Ovary (tissue), 9 donors: ENCODE data around the gene ATAD3C. TPM values are rescaled to one million over a fixed set of nuclear protein-coding genes. Genes with fewer than 3 reads are reported as not detected.
"Not testable (repeated sequence)": the region's sequence is repeated elsewhere in the genome, so short reads cannot be mapped to it uniquely, and the experiment has no call there.

ENCODE experiments used
- DNase-seq, 5 donors: peaks; one replicate each; pipeline ENCODE4 v3.0.0-alpha.2; 2019 to 2020
- H3K27ac ChIP-seq, 2 donors: fragments of 200-600 bp; one replicate each; pipeline versions ENCODE4 v1.5.1 to v1.8.0; 2019 to 2022
- H3K27me3 ChIP-seq: fragments of 200-600 bp; one replicate; pipeline ENCODE4 v1.8.0; 2022
- H3K36me3 ChIP-seq: fragments of 200-600 bp; sonication (generic); one replicate; pipeline ENCODE4 v1.5.1; 2019
- H3K4me1 ChIP-seq: one replicate; pipeline ENCODE4 v1.8.1; 2013; ENCODE audit warnings: mild to moderate bottlenecking, moderate library complexity; ENCODE audit not compliant: insufficient read depth
- H3K4me3 ChIP-seq: fragments of 200-600 bp; sonication (generic); one replicate; pipeline ENCODE4 v1.5.1; 2017
- H3K9me3 ChIP-seq, 2 donors: fragments of 200-600 bp in 1 of 2; sonication (generic) in 1 of 2; one replicate each; pipeline versions ENCODE4 v1.5.1 to v1.8.1; 2013 to 2019; ENCODE audit warnings: mild to moderate bottlenecking in 1 of 2, moderate library complexity in 1 of 2
- EP300 ChIP-seq: sonication (generic); formaldehyde crosslinking; IDR thresholded peaks from one replicate; pipeline ENCODE4 v1.6.1; 2017; ENCODE audit warnings: antibody characterized with exemption
- POLR2A ChIP-seq: fragments of 450-650 bp; IDR thresholded peaks from one replicate; pipeline ENCODE4 v1.6.1; 2017; ENCODE audit warnings: antibody characterized with exemption, mild to moderate bottlenecking, moderate library complexity
- WGBS, 3 donors: extraction: QIAGEN DNeasy Blood & Tissue Kit in 1 of 3; methylation state at CpG; one replicate each; pipeline versions ENCODE4 v1.1.5 to v1.1.7; 2013 to 2017; 5-methylcytosine and 5-hydroxymethylcytosine counted together
- intact Hi-C, 4 donors: fragments of 100-400 bp; cut with DNase I; formaldehyde crosslinking; loops; one replicate each; pipeline versions ENCODE4 v1.11.0 to v1.15.1; 2022 to 2023
- polyA plus RNA-seq, 2 donors: library from polyadenylated mRNA; stranded (reverse); fragments of 200-250 nt in 1 of 2; fragments of 350-450 nt in 1 of 2; fragmentation: Illumina TruSeq in 1 of 2; extraction: RNeasy Lipid Tissue Mini Kit (QIAGEN cat#74804) in 1 of 2; gene quantifications; one replicate each; pipeline ENCODE4 v1.2.3, GENCODE V29; 2013 to 2014
- total RNA-seq, 7 donors: library from RNA; depleted of rRNA in 2 of 7; stranded (reverse); fragments of >200 nt in 2 of 7; fragmentation: NEBNext Ultra II Directional in 3 of 7; extraction: Animal tissue kit (Norgen Biotek cat#: 25700) in 3 of 7; gene quantifications; one replicate each; pipeline versions ENCODE4 v1.1.0 to v1.2.4, GENCODE V29; 2016 to 2023
- TF ChIP-seq, protein P1 (sequence below), 3 donors: fragments of 450-650 bp in 2 of 3; fragments of 200-600 bp in 1 of 3; IDR thresholded peaks; one replicate each; pipeline versions ENCODE4 v1.5.1 to v1.8.0; 2016 to 2022; ENCODE audit warnings: antibody characterized with exemption in 3 of 3, mild to moderate bottlenecking in 1 of 3
- donor health status: DM: no; HTN: no; CAD: no; lungs with moderate emphysema.
- donor health status: DM: no; HTN: no; CAD: no.
- donor health status: Bipolar disorder and iron deficiency.
- donor health status: DM: yes; HTN: yes; CAD: no.
- donor health status: DM: no; HTN: no; CAD: no.
- donor health status: DM: yes; HTN: yes; CAD: no.

Gene ATAD3C
- total and polyA plus RNA-seq, 9 donors = 0.53 to 5.3 (median 3.6) TPM

DNA sequence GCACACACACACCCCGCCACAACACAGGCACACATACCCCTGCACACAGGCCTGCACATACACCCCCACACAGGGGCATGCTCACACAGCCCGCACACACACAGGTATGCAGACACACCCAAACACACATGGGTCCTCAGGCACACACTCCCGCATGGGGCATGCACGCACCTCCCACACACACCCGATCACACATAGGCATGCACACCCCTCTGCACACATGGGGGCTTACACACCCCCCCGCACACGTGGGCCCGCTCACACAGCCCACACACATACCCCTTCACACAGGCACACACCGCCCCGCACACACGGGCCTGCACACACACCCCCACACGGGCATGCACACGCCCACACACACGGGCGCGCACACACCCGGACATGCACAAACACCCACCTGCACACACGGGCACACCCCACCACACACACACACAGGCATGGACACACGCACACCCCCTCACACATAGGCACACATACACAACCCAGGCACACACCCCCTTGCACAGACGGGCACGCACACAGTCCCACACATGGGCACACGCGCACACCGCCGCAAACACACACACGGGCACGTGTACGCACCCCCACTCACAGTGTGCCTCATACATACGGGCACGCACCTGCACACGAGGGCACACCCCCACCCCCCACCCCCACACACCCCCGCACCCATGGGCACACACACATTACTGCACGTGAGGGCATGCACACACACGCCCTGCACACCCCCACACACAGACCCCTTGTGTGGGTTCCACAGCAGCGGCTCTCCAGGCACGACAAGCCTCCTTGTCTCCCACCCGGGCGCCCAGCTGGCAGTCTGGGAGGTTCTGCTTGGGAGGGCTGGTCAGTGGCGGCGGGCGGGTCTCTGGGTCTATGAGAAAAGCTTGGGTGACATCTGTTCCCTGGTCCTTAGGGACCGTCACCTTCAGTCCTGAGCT, 30.3 kb downstream of the ATAD3C start:
- no peak for DNase-seq
- no peak for TF ChIP-seq EP300
- TF ChIP-seq POLR2A = no peak
- TF ChIP-seq, protein P1, sequence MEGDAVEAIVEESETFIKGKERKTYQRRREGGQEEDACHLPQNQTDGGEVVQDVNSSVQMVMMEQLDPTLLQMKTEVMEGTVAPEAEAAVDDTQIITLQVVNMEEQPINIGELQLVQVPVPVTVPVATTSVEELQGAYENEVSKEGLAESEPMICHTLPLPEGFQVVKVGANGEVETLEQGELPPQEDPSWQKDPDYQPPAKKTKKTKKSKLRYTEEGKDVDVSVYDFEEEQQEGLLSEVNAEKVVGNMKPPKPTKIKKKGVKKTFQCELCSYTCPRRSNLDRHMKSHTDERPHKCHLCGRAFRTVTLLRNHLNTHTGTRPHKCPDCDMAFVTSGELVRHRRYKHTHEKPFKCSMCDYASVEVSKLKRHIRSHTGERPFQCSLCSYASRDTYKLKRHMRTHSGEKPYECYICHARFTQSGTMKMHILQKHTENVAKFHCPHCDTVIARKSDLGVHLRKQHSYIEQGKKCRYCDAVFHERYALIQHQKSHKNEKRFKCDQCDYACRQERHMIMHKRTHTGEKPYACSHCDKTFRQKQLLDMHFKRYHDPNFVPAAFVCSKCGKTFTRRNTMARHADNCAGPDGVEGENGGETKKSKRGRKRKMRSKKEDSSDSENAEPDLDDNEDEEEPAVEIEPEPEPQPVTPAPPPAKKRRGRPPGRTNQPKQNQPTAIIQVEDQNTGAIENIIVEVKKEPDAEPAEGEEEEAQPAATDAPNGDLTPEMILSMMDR (IDR thresholded peaks at IDR 0.05) = no peak
- H3K27ac ChIP-seq = no peak overlapping the region
- no peaks in the 10 kb centered on the region for H3K9me3 ChIP-seq
- intact Hi-C loops = no loop called here
- 88 to 90% (median 88%) methylated on average over 31 to 42 of the region's 42 CpGs for WGBS, 3 donors
- H3K36me3 ChIP-seq = peaks cover 2% of the 10 kb centered on the region
- no peaks in the 10 kb centered on the region for H3K27me3 ChIP-seq
- no peak overlapping the region for H3K4me3 ChIP-seq
- no peaks in the 10 kb centered on the region for H3K4me1 ChIP-seq

DNA sequence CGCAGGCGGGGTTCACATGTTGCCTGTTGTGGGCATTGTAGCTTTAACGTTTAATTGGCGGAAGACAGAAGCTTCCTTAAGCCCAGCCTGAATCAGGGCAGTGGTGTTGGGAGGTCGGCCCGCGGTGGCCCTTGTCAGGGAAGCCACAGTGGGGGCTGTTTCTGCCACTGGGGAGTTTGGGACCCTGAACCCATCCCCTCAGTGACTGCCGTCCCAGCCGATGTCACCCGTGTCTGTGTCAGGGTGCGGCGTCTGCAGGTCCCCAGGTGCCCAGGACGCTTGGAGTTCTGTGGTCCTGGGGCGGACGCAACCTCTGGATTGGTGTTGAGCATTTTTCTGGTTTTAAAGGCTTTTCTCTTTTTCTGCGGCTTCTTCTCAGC, 31.0 kb downstream of the ATAD3C start:
- H3K36me3 ChIP-seq, intact Hi-C loops: not testable (repeated sequence)

DNA sequence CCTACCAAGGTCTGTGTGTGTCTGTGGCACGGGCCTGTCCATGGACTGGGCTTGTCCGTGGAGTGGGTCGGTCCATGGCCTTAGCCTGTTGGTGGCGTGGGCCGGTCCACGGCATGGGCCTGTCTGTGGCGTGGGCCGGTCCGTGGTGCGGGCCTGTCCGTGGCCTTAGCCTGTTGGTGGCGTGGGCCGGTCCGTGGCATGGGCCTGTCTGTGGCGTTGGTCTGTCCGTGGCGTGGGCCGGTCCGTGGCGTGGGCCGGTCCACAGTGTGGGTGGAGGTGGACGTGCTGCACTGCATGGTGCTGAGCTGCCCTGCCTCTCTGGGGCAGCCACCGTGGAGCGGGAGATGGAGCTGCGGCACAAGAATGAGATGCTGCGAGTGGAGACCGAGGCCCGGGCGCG, 32.3 kb downstream of the ATAD3C start:
- H3K9me3 ChIP-seq, intact Hi-C loops, H3K27ac ChIP-seq, H3K4me3 ChIP-seq, H3K4me1 ChIP-seq, DNase-seq, H3K27me3 ChIP-seq, H3K36me3 ChIP-seq: not testable (repeated sequence)
- 95 to 96% (median 95%) methylated on average over 26 to 30 of the region's 30 CpGs for WGBS, 3 donors

More for the DNA sequence above, 31.0 kb downstream of the ATAD3C start:
- not testable (repeated sequence) for H3K4me3 ChIP-seq, DNase-seq, H3K27ac ChIP-seq, H3K27me3 ChIP-seq, H3K4me1 ChIP-seq, H3K9me3 ChIP-seq
- 91 to 97% (median 93%) methylated on average over 8 to 16 of the region's 16 CpGs for WGBS, 3 donors

DNA sequence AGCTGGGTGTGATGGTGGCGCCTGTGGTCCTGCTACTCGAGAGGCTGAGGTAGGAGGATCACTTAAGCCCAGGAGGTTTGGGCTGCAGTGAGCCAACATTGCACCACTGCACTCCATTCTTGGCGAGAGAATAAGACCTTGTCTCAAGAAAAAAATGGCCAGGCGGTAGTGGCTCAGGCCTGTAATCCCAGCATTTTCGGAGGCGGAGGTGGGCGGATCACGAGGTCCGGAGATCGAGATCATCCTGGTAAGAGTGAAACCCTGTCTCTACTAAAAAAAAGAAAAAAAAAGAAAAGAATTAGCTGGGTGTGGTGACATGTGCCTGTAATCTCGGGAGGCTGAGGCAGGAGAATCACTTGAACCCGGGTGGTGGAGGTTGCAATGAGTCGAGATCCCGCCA, 33.4 kb downstream of the ATAD3C start:
- TF ChIP-seq POLR2A (no peak), EP300 (no peak)
- TF ChIP-seq, protein P1 (IDR thresholded peaks at IDR 0.05) = no peak
- no peak overlapping the region for H3K4me3 ChIP-seq
- no peak for DNase-seq
- H3K27me3 ChIP-seq = no peaks in the 10 kb centered on the region
- H3K27ac ChIP-seq = no peak overlapping the region
- H3K4me1 ChIP-seq = no peaks in the 10 kb centered on the region
- H3K36me3 ChIP-seq = peaks cover 2% of the 10 kb centered on the region
- H3K9me3 ChIP-seq = no peaks in the 10 kb centered on the region
- intact Hi-C loops = no loop called here
- WGBS, 3 donors = 94 to 97% (median 97%) methylated on average over 14 of the region's 14 CpGs

DNA sequence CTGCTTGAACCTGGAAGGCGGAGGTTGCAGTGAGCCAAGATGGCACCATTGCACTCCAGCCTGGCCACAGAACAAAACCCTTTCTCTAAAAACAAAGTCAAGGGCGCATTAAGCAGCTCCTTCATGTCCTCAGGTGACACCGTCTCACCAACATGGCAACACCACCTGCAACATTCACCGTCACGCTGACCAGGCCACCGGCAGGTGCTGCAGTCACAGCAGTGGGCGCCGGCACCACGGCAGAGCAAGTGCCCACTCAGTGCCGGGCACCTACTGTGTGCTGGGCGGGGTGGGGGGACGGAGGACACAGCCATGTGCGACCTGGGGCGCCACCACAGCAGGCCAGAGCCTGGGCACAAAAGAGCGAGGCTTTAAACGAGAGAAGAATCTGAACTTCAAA, 34.2 kb downstream of the ATAD3C start:
- no peak overlapping the region for H3K27ac ChIP-seq
- no peak overlapping the region for H3K4me3 ChIP-seq
- no peaks in the 10 kb centered on the region for H3K9me3 ChIP-seq
- WGBS, 3 donors = 85 to 95% (median 94%) methylated on average over 16 of the region's 16 CpGs
- TF ChIP-seq POLR2A = no peak
- TF ChIP-seq EP300 = no peak
- TF ChIP-seq, protein P1 (IDR thresholded peaks at IDR 0.05) = no peak
- peaks cover 2% of the 10 kb centered on the region for H3K36me3 ChIP-seq
- no peaks in the 10 kb centered on the region for H3K4me1 ChIP-seq
- DNase-seq = no peak
- no peaks in the 10 kb centered on the region for H3K27me3 ChIP-seq
- intact Hi-C loops = no loop called here

DNA sequence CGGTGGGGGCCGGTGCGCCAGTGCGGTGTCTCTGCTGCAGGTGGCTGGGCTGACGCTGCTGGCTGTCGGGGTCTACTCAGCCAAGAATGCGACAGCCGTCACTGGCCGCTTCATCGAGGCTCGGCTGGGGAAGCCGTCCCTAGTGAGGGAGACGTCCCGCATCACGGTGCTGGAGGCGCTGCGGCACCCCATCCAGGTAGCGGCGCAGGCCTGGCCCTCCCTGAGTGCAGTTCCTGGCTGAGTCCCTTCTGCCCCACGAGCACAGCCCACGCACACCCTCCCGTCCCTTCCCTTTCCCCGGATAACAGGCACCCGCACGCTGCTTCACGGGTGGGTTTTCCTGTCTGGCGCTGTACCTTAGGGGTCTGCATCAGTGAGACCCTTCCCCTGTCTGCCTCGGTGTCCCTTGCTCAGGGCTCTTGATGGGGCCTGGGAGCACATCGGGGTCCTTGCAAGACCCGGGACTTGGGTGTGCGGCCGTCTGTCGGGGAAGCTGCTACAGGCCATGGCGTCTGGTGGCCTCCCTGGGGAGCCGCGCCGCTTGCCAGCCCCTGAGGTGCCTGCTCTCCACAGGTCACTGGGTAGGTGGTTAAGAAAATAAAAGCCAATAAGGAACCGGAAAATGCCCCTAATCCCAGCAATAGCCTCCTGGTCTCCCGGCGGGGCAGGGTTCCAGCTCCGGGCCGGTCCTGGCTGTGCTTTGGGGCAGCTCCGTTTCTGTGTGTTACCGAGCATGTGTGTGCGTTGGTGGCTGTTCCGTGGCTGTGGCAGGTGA, 35.7 kb downstream of the ATAD3C start:
- WGBS, 3 donors = 90 to 93% (median 92%) methylated on average over 41 to 42 of the region's 46 CpGs
- H3K27me3 ChIP-seq, intact Hi-C loops, H3K4me1 ChIP-seq, H3K9me3 ChIP-seq, H3K4me3 ChIP-seq, H3K36me3 ChIP-seq, DNase-seq, H3K27ac ChIP-seq: not testable (repeated sequence)

DNA sequence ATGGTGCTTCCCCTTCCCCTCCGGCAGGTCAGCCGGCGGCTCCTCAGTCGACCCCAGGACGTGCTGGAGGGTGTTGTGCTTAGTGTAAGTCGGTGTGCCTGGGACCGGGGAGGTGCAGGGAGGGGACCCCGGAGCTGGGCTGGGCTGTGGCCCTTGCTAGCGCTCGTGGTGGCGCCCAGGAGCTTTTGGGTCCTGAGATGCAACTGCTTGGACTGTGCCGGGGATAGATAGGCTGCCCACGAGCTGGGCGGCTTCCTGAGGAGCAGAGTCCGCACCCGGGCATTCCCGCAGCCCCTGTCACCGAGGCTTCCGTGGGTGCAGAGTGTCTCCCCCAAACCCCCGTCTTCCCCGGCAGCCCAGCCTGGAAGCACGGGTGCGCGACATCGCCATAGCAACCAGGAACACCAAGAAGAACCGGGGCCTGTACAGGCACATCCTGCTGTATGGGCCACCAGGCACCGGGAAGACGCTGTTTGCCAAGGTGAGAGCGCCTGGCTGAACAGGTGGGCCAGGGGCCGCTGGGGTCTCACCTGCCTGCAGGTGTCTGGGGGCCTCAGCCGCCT, 36.3 kb downstream of the ATAD3C start:
- H3K4me3 ChIP-seq, DNase-seq, H3K9me3 ChIP-seq, H3K27ac ChIP-seq, intact Hi-C loops, H3K27me3 ChIP-seq, H3K36me3 ChIP-seq, H3K4me1 ChIP-seq: not testable (repeated sequence)
- 88 to 92% (median 91%) methylated on average over 30 to 31 of the region's 31 CpGs for whole genome bisulfite sequencing, 3 donors
